ENCODE data around the gene CHN2. TPM values are rescaled to one million over a fixed set of nuclear protein-coding genes. Genes with fewer than 3 reads are reported as not detected.

Gene CHN2
- total RNA-seq, 1 donor from 2014 or later = 0.73 TPM

GRCh38 chr7:29414216-29414615 is 219.6 kb downstream of the CHN2 start:
- no peak overlapping the region for H3K27ac Mint-ChIP-seq
- H3K4me1 Mint-ChIP-seq (ENCODE audit: low read depth) = no peaks in the 10 kb centered on the region
- DNase-seq (ENCODE audit: low spot score) = no peak
- no peaks in the 10 kb centered on the region for H3K9me3 Mint-ChIP-seq
- H3K4me3 Mint-ChIP-seq (ENCODE audit: low read depth) = no peak overlapping the region
- H3K27me3 Mint-ChIP-seq (ENCODE audit: low read depth) = peaks cover 4% of the 10 kb centered on the region
- no peaks in the 10 kb centered on the region for H3K36me3 Mint-ChIP-seq (ENCODE audit: low read depth)
- intact Hi-C loops (cut with micrococcal nuclease) = no loop called here

GRCh38 chr7:29415215-29415614 is 220.6 kb downstream of the CHN2 start:
- intact Hi-C loops (cut with micrococcal nuclease) = no loop called here
- Mint-ChIP-seq H3K9me3 (no peaks in the 10 kb centered on the region), H3K4me3 (ENCODE audit: low read depth) (no peak overlapping the region), H3K27ac (no peak overlapping the region), H3K36me3 (ENCODE audit: low read depth) (no peaks in the 10 kb centered on the region), H3K27me3 (ENCODE audit: low read depth) (peaks cover 4% of the 10 kb centered on the region), H3K4me1 (ENCODE audit: low read depth) (no peaks in the 10 kb centered on the region)
- DNase-seq (ENCODE audit: low spot score) = no peak

GRCh38 chr7:29416276-29416937 is 221.8 kb downstream of the CHN2 start:
- no peaks in the 10 kb centered on the region for H3K4me1 Mint-ChIP-seq (ENCODE audit: low read depth)
- no peak overlapping the region for H3K27ac Mint-ChIP-seq
- no peaks in the 10 kb centered on the region for H3K9me3 Mint-ChIP-seq
- no peak for DNase-seq (ENCODE audit: low spot score)
- intact Hi-C loops (cut with micrococcal nuclease) = no loop called here
- no peak overlapping the region for H3K4me3 Mint-ChIP-seq (ENCODE audit: low read depth)
- no peaks in the 10 kb centered on the region for H3K36me3 Mint-ChIP-seq (ENCODE audit: low read depth)
- H3K27me3 Mint-ChIP-seq (ENCODE audit: low read depth) = peaks cover 1% of the 10 kb centered on the region

GRCh38 chr7:29416938-29417305 is 222.3 kb downstream of the CHN2 start:
- Mint-ChIP-seq H3K36me3 (ENCODE audit: low read depth) (no peaks in the 10 kb centered on the region), H3K9me3 (no peaks in the 10 kb centered on the region), H3K4me3 (ENCODE audit: low read depth) (no peak overlapping the region), H3K4me1 (ENCODE audit: low read depth) (no peaks in the 10 kb centered on the region), H3K27me3 (ENCODE audit: low read depth) (peaks cover 1% of the 10 kb centered on the region), H3K27ac (no peak overlapping the region)
- no peak for DNase-seq (ENCODE audit: low spot score)
- intact Hi-C loops (cut with micrococcal nuclease) = no loop called here

- intact Hi-C loops (cut with micrococcal nuclease) = no loop called here
- Mint-ChIP-seq H3K9me3 (no peaks in the 10 kb centered on the region), H3K27ac (no peak overlapping the region), H3K4me3 (ENCODE audit: low read depth) (no peak overlapping the region), H3K36me3 (ENCODE audit: low read depth) (no peaks in the 10 kb centered on the region), H3K4me1 (ENCODE audit: low read depth) (no peaks in the 10 kb centered on the region), H3K27me3 (ENCODE audit: low read depth) (no peaks in the 10 kb centered on the region)
- DNase-seq (ENCODE audit: low spot score) = no peak
These were observed 223.5 kb downstream of the CHN2 start for GRCh38 chr7:29418056-29418455.

- H3K27ac Mint-ChIP-seq = no peak overlapping the region
- no peak for DNase-seq (ENCODE audit: low spot score)
- no peaks in the 10 kb centered on the region for H3K9me3 Mint-ChIP-seq
- H3K36me3 Mint-ChIP-seq (ENCODE audit: low read depth) = no peaks in the 10 kb centered on the region
- no peaks in the 10 kb centered on the region for H3K4me1 Mint-ChIP-seq (ENCODE audit: low read depth)
- H3K27me3 Mint-ChIP-seq (ENCODE audit: low read depth) = no peaks in the 10 kb centered on the region
- H3K4me3 Mint-ChIP-seq (ENCODE audit: low read depth) = no peak overlapping the region
- intact Hi-C loops (cut with micrococcal nuclease) = no loop called here
These were observed 224.1 kb downstream of the CHN2 start for GRCh38 chr7:29418651-29419050.

GRCh38 chr7:29420011-29420410 is 225.4 kb downstream of the CHN2 start:
- Mint-ChIP-seq H3K4me3 (ENCODE audit: low read depth) (no peak overlapping the region), H3K36me3 (ENCODE audit: low read depth) (no peaks in the 10 kb centered on the region), H3K4me1 (ENCODE audit: low read depth) (no peaks in the 10 kb centered on the region), H3K27ac (no peak overlapping the region), H3K27me3 (ENCODE audit: low read depth) (no peaks in the 10 kb centered on the region), H3K9me3 (no peaks in the 10 kb centered on the region)
- intact Hi-C loops (cut with micrococcal nuclease) = no loop called here
- DNase-seq (ENCODE audit: low spot score) = no peak

GRCh38 chr7:29421010-29421956 is 226.7 kb downstream of the CHN2 start:
- H3K4me3 Mint-ChIP-seq (ENCODE audit: low read depth) = no peak overlapping the region
- no peaks in the 10 kb centered on the region for H3K9me3 Mint-ChIP-seq
- no peaks in the 10 kb centered on the region for H3K27me3 Mint-ChIP-seq (ENCODE audit: low read depth)
- H3K27ac Mint-ChIP-seq = no peak overlapping the region
- no peaks in the 10 kb centered on the region for H3K36me3 Mint-ChIP-seq (ENCODE audit: low read depth)
- H3K4me1 Mint-ChIP-seq (ENCODE audit: low read depth) = no peaks in the 10 kb centered on the region
- intact Hi-C loops (cut with micrococcal nuclease) = no loop called here
- no peak for DNase-seq (ENCODE audit: low spot score)

- H3K27ac Mint-ChIP-seq = no peak overlapping the region
- intact Hi-C loops (cut with micrococcal nuclease) = no loop called here
- H3K36me3 Mint-ChIP-seq (ENCODE audit: low read depth) = no peaks in the 10 kb centered on the region
- no peaks in the 10 kb centered on the region for H3K4me1 Mint-ChIP-seq (ENCODE audit: low read depth)
- DNase-seq (ENCODE audit: low spot score) = no peak
- no peaks in the 10 kb centered on the region for H3K27me3 Mint-ChIP-seq (ENCODE audit: low read depth)
- no peaks in the 10 kb centered on the region for H3K9me3 Mint-ChIP-seq
- no peak overlapping the region for H3K4me3 Mint-ChIP-seq (ENCODE audit: low read depth)
These were observed 228.3 kb downstream of the CHN2 start for GRCh38 chr7:29422829-29423228.

GRCh38 chr7:29424295-29424983 is 229.9 kb downstream of the CHN2 start:
- intact Hi-C loops (cut with micrococcal nuclease) = no loop called here
- Mint-ChIP-seq H3K36me3 (ENCODE audit: low read depth) (no peaks in the 10 kb centered on the region), H3K27me3 (ENCODE audit: low read depth) (no peaks in the 10 kb centered on the region), H3K27ac (no peak overlapping the region), H3K9me3 (no peaks in the 10 kb centered on the region), H3K4me3 (ENCODE audit: low read depth) (no peak overlapping the region), H3K4me1 (ENCODE audit: low read depth) (no peaks in the 10 kb centered on the region)
- DNase-seq (ENCODE audit: low spot score) = no peak

- H3K4me1 Mint-ChIP-seq (ENCODE audit: low read depth) = no peaks in the 10 kb centered on the region
- no peak overlapping the region for H3K27ac Mint-ChIP-seq
- H3K9me3 Mint-ChIP-seq = no peaks in the 10 kb centered on the region
- H3K27me3 Mint-ChIP-seq (ENCODE audit: low read depth) = no peaks in the 10 kb centered on the region
- no peak for DNase-seq (ENCODE audit: low spot score)
- H3K36me3 Mint-ChIP-seq (ENCODE audit: low read depth) = no peaks in the 10 kb centered on the region
- intact Hi-C loops (cut with micrococcal nuclease) = no loop called here
- H3K4me3 Mint-ChIP-seq (ENCODE audit: low read depth) = no peak overlapping the region
These were observed 230.4 kb downstream of the CHN2 start for GRCh38 chr7:29424984-29425309.

GRCh38 chr7:29426587-29426986 is 232.0 kb downstream of the CHN2 start:
- Mint-ChIP-seq H3K4me3 (ENCODE audit: low read depth) (no peak overlapping the region), H3K36me3 (ENCODE audit: low read depth) (no peaks in the 10 kb centered on the region), H3K27ac (no peak overlapping the region), H3K4me1 (ENCODE audit: low read depth) (no peaks in the 10 kb centered on the region), H3K9me3 (no peaks in the 10 kb centered on the region), H3K27me3 (ENCODE audit: low read depth) (no peaks in the 10 kb centered on the region)
- intact Hi-C loops (cut with micrococcal nuclease) = no loop called here
- no peak for DNase-seq (ENCODE audit: low spot score)

GRCh38 chr7:29429401-29429800 is 234.8 kb downstream of the CHN2 start:
- Mint-ChIP-seq H3K36me3 (ENCODE audit: low read depth) (no peaks in the 10 kb centered on the region), H3K27me3 (ENCODE audit: low read depth) (no peaks in the 10 kb centered on the region), H3K4me1 (ENCODE audit: low read depth) (peaks cover 2% of the 10 kb centered on the region), H3K27ac (no peak overlapping the region), H3K4me3 (ENCODE audit: low read depth) (no peak overlapping the region), H3K9me3 (no peaks in the 10 kb centered on the region)
- DNase-seq (ENCODE audit: low spot score) = no peak
- intact Hi-C loops (cut with micrococcal nuclease) = no loop called here
